ENCODE results near the gene C9orf57. TPM values are rescaled to one million over a fixed set of nuclear protein-coding genes. Genes with fewer than 3 reads are reported as not detected.

C9orf57 gene
- total and polyA plus RNA-seq, 2 of the 13 experiments (the other 11 are each of a cell fraction or from before 2014, with no cell fraction given), result 0.09 TPM; not detected in 1

GRCh38 chr9:72025906-72026305, 34.5 kb downstream of the C9orf57 start:
- no peak overlapping the region for H3K27ac ChIP-seq (ENCODE audit: extremely low read length, insufficient read depth, low read length)
- DNase-seq (ENCODE audit: low spot score), result no peak
- 2% methylated on average over 3 of the region's 3 CpGs for WGBS (ENCODE audit: low lambda C conversion rate)

More at GRCh38 chr9:72025906-72026305, 34.5 kb downstream of the C9orf57 start:
- ChIA-PET POLR2A (no interaction called here), CTCF (ENCODE audit: low intra/inter-chr PET ratio, low total read pairs) (interaction anchor here (3.3 kb wide), 1 partner anchor 219 kb away, joined by 22 read pairs; no protein-coding TSS in a partner anchor)
- H3K4me3 ChIP-seq (replicated peaks in 1 of 3; ENCODE audit: insufficient read depth in 1 of 3, low read depth in 2 of 3, low read length in 3 of 3), result no peak overlapping the region
- H3K9me3 ChIP-seq (ENCODE audit: low read length), result no peaks in the 10 kb centered on the region
- no peak overlapping the region for H3K9ac ChIP-seq (ENCODE audit: insufficient read depth, low read depth, low read length)
- intact Hi-C loops (cut with micrococcal nuclease; ENCODE audit: unreplicated experiment) (loop anchor here (1.0 kb wide), 2 partner anchors 41 to 219 kb away; no protein-coding TSS in a partner anchor), in situ Hi-C loops (cut with HindIII; ENCODE audit: extremely low pct_ligation_motif_present, low pct_unique_long_range_greater_than_20kb) (loop anchor here (25.0 kb wide), 3 partner anchors 111 to 786 kb away; partner anchors contain the start of gene GDA)
- peaks cover 17% of the 10 kb centered on the region for H3K4me1 ChIP-seq (ENCODE audit: insufficient read depth, low read length)
- TF ChIP-seq ZNF670 (CRISPR knock-in tag; IDR thresholded peaks at IDR 0.05; ENCODE audit: borderline replicate concordance) (no peak), NONO (IDR thresholded peaks at IDR 0.05) (no peak), NONO (CRISPR knock-in tag; conservative IDR thresholded peaks at IDR 0.05) (no peak), ZNF687 (CRISPR knock-in tag; IDR thresholded peaks at IDR 0.05) (no peak), CEBPB (IDR thresholded peaks at IDR 0.05; ENCODE audit: borderline replicate concordance, low read depth, low read length) (no peak), ZNF329 (CRISPR knock-in tag; IDR thresholded peaks at IDR 0.05; ENCODE audit: low read depth) (no peak)
- FAIRE-seq, result no peak
- no peak for ATAC-seq
- no peak overlapping the region for H3K4me2 ChIP-seq (ENCODE audit: low read depth, low read length)
- H3K79me2 ChIP-seq (ENCODE audit: insufficient read depth, low read length), result no peaks in the 10 kb centered on the region
- no peak overlapping the region for H2AFZ ChIP-seq (ENCODE audit: low read length)
- H3K27me3 ChIP-seq (ENCODE audit: control insufficient read depth in 1 of 2, insufficient read depth in 2 of 2, low read length in 2 of 2), result no peaks in the 10 kb centered on the region
- H3K36me3 ChIP-seq (replicated peaks in 1 of 2; ENCODE audit: control insufficient read depth in 1 of 2, insufficient read depth in 2 of 2, low read length in 2 of 2), result no peaks in the 10 kb centered on the region
- no peaks in the 10 kb centered on the region for H4K20me1 ChIP-seq (ENCODE audit: insufficient read depth, low read length)
- no TSS peak for BruUV-seq (replicated peaks)

Measured in HepG2 (cell line).